Measurements from ENCODE around the gene SOCS6. TPM values are rescaled to one million over a fixed set of nuclear protein-coding genes. Genes with fewer than 3 reads are reported as not detected.
A peak's percentile ranks its signal among the peaks of the same experiment; 100 is the strongest.

SOCS6 gene
- total and polyA plus RNA-seq, 2 donors (not counting 3 experiments of a cell fraction or from before 2014, with no cell fraction given), result 8.6 to 15.0 TPM

DNA sequence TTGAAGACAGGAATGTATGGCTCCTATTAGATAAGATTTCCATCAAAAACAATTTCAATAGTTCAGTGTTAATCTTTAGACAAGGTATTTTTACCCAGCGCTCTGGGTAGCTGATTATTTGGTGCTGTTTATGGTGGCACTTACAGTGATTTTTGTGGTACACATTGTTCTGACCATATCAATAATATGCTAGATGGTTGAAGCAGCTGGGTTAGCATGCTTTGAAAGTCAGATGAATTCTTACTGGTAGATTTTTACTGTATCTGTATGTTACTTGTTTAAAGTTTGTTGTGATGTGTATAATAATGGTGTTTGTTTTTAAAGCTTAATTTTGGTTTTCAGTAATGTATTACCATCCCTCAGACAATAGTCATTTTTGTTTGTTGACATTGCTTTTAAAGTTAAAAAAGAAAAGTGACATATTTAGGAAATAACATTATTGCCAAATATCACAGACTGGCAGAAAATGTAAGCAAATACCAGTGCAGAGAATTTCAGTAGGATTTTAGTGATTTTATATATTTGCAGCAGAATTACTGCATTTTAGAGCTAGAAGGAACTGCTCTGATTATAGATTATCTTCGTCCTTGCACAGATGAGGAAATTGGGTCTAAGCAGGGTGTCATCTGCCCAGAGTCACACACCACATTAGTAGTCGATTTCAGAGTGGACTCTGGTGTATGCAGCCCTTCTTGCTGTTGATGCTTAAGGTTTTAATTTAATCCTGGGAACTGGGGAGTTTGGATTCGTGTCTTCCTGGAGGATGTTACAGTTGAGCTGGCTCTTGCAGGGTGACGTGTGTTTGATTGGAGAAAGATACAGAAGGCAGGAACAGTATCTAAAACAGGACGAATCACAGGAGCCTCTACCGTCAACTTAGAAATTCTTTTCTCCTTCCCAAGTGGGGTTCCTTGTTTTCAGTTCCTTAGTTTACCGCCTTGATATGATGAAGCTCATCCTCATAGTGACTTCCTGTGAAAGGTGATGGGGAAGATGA, 6.6 kb downstream of the SOCS6 start:
- ChIA-PET POLR2A (no interaction called here), CTCF (interaction anchor here (0.9 to 2.5 kb wide), 5 partner anchors 9 to 138 kb away, joined by 3 to 15 read pairs (median 3); no protein-coding TSS in a partner anchor)
- BruUV-seq (replicated peaks), result no TSS peak
- intact Hi-C loops (cut with micrococcal nuclease) (loop anchor here (5.0 kb wide), 1 partner anchor 37 kb away; no protein-coding TSS in a partner anchor), dilution Hi-C loops (cut with MboI; ENCODE audit: extremely low pct_ligation_motif_present, low sequenced_read_pairs) (no loop called here)
- Histone ChIP-seq H3K9ac (replicated peaks; ENCODE audit: extremely low read depth, insufficient read depth, low read length) (no peak overlapping the region), H3K27ac (ENCODE audit: insufficient read depth, low read depth, low read length) (no peak overlapping the region), H3K4me2 (ENCODE audit: insufficient read depth, low read length) (peak overlapping the region; percentile 33), H3K4me3 (replicated peaks in 1 of 3; ENCODE audit: insufficient read depth in 1 of 3, low read depth in 1 of 3, low read length in 3 of 3) (no peak overlapping the region), H3K9me1 (replicated peaks; ENCODE audit: control insufficient read depth, extremely low read depth, insufficient read depth, low read length) (no peaks in the 10 kb centered on the region), H3K9me3 (replicated peaks; ENCODE audit: control insufficient read depth, insufficient read depth, low read length) (no peaks in the 10 kb centered on the region), H3K4me1 (ENCODE audit: control insufficient read depth, extremely low read depth, insufficient read depth, low read length) (peaks cover 22% of the 10 kb centered on the region), H2AFZ (ENCODE audit: low read depth, low read length) (no peak overlapping the region), H3K27me3 (ENCODE audit: control insufficient read depth in 2 of 2, insufficient read depth in 2 of 2, low read length in 2 of 2) (no peaks in the 10 kb centered on the region), H4K20me1 (replicated peaks; ENCODE audit: control insufficient read depth, extremely low read depth, insufficient read depth, low read length) (peaks cover 6% of the 10 kb centered on the region), H3K36me3 (ENCODE audit: control insufficient read depth in 2 of 2, extremely low read depth in 1 of 2, insufficient read depth in 2 of 2, low read length in 2 of 2) (no peaks in the 10 kb centered on the region), H3K79me2 (ENCODE audit: control insufficient read depth, insufficient read depth, low read length) (peaks cover 97% of the 10 kb centered on the region)
- FAIRE-seq (no peak), DNase-seq (ENCODE audit: low read depth, low spot score) (no peak)
- TF ChIP-seq, protein P1, sequence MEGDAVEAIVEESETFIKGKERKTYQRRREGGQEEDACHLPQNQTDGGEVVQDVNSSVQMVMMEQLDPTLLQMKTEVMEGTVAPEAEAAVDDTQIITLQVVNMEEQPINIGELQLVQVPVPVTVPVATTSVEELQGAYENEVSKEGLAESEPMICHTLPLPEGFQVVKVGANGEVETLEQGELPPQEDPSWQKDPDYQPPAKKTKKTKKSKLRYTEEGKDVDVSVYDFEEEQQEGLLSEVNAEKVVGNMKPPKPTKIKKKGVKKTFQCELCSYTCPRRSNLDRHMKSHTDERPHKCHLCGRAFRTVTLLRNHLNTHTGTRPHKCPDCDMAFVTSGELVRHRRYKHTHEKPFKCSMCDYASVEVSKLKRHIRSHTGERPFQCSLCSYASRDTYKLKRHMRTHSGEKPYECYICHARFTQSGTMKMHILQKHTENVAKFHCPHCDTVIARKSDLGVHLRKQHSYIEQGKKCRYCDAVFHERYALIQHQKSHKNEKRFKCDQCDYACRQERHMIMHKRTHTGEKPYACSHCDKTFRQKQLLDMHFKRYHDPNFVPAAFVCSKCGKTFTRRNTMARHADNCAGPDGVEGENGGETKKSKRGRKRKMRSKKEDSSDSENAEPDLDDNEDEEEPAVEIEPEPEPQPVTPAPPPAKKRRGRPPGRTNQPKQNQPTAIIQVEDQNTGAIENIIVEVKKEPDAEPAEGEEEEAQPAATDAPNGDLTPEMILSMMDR (IDR thresholded peaks at IDR 0.05; ENCODE audit: extremely low read depth in 1 of 2, insufficient read depth in 1 of 2, low read depth in 1 of 2, low read length in 2 of 2), result no peak
- TF ChIP-seq POLR2A (IDR thresholded peaks at IDR 0.05; ENCODE audit: low read depth, low read length) (no peak), JUN (IDR thresholded peaks at IDR 0.05; ENCODE audit: borderline replicate concordance, insufficient read depth, insufficient read length, low read depth) (no peak), POLR2AphosphoS5 (IDR thresholded peaks at IDR 0.05; ENCODE audit: insufficient read depth, low read depth, low read length) (no peak), GATA2 (IDR thresholded peaks at IDR 0.05; ENCODE audit: insufficient read depth, insufficient read length, low read depth, low read length) (no peak), FOS (IDR thresholded peaks at IDR 0.05; ENCODE audit: borderline replicate concordance, insufficient read depth, low read length) (no peak), EZH2 (IDR thresholded peaks at IDR 0.05; ENCODE audit: borderline replicate concordance, low read depth, low read length, severe bottlenecking) (no peak), MYC (IDR thresholded peaks at IDR 0.05; ENCODE audit: low read depth, low read length) (no peak)
- TF ChIP-seq, protein P2, sequence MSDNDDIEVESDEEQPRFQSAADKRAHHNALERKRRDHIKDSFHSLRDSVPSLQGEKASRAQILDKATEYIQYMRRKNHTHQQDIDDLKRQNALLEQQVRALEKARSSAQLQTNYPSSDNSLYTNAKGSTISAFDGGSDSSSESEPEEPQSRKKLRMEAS (IDR thresholded peaks at IDR 0.05; ENCODE audit: insufficient read depth, insufficient read length), result no peak

Data from endothelial cell of umbilical vein (primary cell).